ENCODE measurements around the gene PAPSS2.

- TF ChIP-seq CTCF (conservative IDR thresholded peaks at IDR 0.05; ENCODE audit: low read depth in 2 of 2) (no peak), EZH2 (IDR thresholded peaks at IDR 0.05; ENCODE audit: low read depth, unreplicated experiment) (no peak), JUNB (IDR thresholded peaks at IDR 0.05; ENCODE audit: unreplicated experiment) (no peak), POLR2AphosphoS5 (IDR thresholded peaks at IDR 0.05; ENCODE audit: low read depth) (no peak), CREB1 (CRISPR knock-in tag; IDR thresholded peaks at IDR 0.05; ENCODE audit: low read depth) (no peak), EZH2phosphoT487 (IDR thresholded peaks at IDR 0.05; ENCODE audit: unreplicated experiment) (no peak), NANOG (IDR thresholded peaks at IDR 0.05; ENCODE audit: borderline replicate concordance) (no peak), REST (IDR thresholded peaks at IDR 0.05; ENCODE audit: unreplicated experiment) (no peak), STAT1 (IDR thresholded peaks at IDR 0.05; ENCODE audit: unreplicated experiment) (no peak), ZNF462 (CRISPR knock-in tag; IDR thresholded peaks at IDR 0.05) (no peak), ETS1 (IDR thresholded peaks at IDR 0.05) (no peak), ZNF331 (CRISPR knock-in tag; IDR thresholded peaks at IDR 0.05; ENCODE audit: low read depth) (no peak), ZNF114 (CRISPR knock-in tag; IDR thresholded peaks at IDR 0.05) (no peak)
These were observed 25.4 kb upstream of the PAPSS2 start for GRCh38 chr10:87634311-87634710.

Data from GM23338 (cell line).